ENCODE data around the gene FGF12.

FGF12 gene

DNA sequence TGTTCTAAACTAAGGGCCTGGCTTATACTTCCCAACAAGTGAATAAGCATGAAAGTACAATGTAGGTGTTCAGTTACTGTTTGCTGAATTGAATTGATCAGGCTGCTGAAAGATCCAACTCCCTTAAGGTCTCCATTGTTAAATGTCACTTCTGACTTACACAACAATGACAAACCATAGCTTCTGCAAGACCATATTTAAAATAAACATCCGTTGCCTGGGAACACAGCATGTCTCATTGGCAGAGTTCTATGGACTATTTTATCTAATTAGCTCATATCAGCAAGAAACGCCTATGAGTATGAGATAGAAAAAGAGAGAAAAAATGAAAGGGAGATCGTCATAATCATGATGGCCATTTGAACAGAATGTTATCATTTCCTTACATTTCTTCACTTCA is 605.4 kb downstream of the FGF12 start:
- H3K4me1 ChIP-seq (ENCODE audit: control insufficient read depth, insufficient read depth, low read length): no peaks in the 10 kb centered on the region
- H3K27me3 ChIP-seq (ENCODE audit: control insufficient read depth, insufficient read depth, low read length): no peaks in the 10 kb centered on the region
- H3K9me3 ChIP-seq (ENCODE audit: control insufficient read depth, insufficient read depth, low read length): no peaks in the 10 kb centered on the region
- H3K4me3 ChIP-seq (ENCODE audit: low read depth, low read length): no peak overlapping the region
- no peaks in the 10 kb centered on the region for H3K36me3 ChIP-seq (ENCODE audit: control insufficient read depth, insufficient read depth, low read length)
- H3K9ac ChIP-seq (ENCODE audit: low read depth, low read length): no peak overlapping the region

GRCh38 chr3:192108820-192109219 is 618.5 kb downstream of the FGF12 start:
- H3K4me1 ChIP-seq (ENCODE audit: control insufficient read depth, insufficient read depth, low read length): no peaks in the 10 kb centered on the region
- no peak overlapping the region for H3K9ac ChIP-seq (ENCODE audit: low read depth, low read length)
- no peaks in the 10 kb centered on the region for H3K9me3 ChIP-seq (ENCODE audit: control insufficient read depth, insufficient read depth, low read length)
- H3K27me3 ChIP-seq (ENCODE audit: control insufficient read depth, insufficient read depth, low read length): no peaks in the 10 kb centered on the region
- H3K4me3 ChIP-seq (ENCODE audit: low read depth, low read length): no peak overlapping the region
- no peaks in the 10 kb centered on the region for H3K36me3 ChIP-seq (ENCODE audit: control insufficient read depth, insufficient read depth, low read length)

GRCh38 chr3:192106543-192106942 is 620.8 kb downstream of the FGF12 start:
- Histone ChIP-seq H3K27me3 (ENCODE audit: control insufficient read depth, insufficient read depth, low read length) (no peaks in the 10 kb centered on the region), H3K9me3 (ENCODE audit: control insufficient read depth, insufficient read depth, low read length) (no peaks in the 10 kb centered on the region), H3K9ac (ENCODE audit: low read depth, low read length) (no peak overlapping the region), H3K4me1 (ENCODE audit: control insufficient read depth, insufficient read depth, low read length) (no peaks in the 10 kb centered on the region), H3K36me3 (ENCODE audit: control insufficient read depth, insufficient read depth, low read length) (no peaks in the 10 kb centered on the region), H3K4me3 (ENCODE audit: low read depth, low read length) (no peak overlapping the region)

DNA sequence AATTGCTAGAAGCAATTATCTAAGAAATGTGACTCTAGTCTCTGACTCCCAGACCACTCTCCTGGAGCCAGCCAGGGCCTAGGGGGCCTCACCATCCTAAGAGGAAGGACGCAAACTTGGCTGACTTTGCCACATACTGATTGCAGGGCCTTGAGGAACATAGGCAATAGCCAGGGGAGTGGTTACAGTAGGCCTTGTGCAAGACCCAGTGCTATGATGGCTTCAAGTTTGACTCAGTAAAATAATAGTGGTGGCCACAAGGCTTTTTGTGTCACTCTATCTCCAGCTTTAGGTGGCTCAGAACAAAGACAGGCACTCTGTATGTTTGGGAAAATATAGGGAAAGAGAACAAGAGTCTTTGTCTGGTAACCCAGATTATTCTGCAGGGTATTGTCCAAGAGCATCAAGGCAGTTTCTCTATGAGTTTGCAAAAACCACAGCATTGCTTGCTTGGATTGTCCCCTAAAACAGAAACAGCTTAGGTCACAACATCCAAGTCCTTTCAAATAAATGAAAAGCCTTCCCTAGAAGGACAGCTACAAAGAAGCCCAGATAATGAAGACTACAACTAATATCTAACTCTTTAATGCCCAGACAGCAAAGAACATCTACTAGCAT is 634.8 kb downstream of the FGF12 start:
- Histone ChIP-seq H3K36me3 (ENCODE audit: control insufficient read depth, insufficient read depth, low read length) (no peaks in the 10 kb centered on the region), H3K27me3 (ENCODE audit: control insufficient read depth, insufficient read depth, low read length) (no peaks in the 10 kb centered on the region), H3K4me1 (ENCODE audit: control insufficient read depth, insufficient read depth, low read length) (no peaks in the 10 kb centered on the region), H3K9ac (ENCODE audit: low read depth, low read length) (no peak overlapping the region), H3K9me3 (ENCODE audit: control insufficient read depth, insufficient read depth, low read length) (no peaks in the 10 kb centered on the region), H3K4me3 (ENCODE audit: low read depth, low read length) (no peak overlapping the region)

DNA sequence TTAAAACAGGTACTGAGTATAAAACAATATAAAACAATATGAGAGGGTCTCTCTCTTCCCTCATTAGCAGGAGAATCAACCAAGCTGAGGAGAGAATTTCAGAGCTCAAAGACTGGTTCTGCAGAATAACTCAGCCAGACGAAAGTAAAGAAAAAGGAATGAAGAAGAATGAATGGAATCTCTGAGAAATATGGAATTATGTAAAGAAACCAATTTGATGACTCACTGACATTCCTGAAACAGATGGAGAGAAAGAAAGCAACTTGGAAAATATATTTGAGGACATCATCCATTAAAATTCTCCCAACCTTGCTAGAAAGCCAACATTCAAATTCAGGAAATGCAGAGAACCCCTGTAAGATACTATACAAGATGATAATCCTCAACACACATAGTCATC is 635.5 kb downstream of the FGF12 start:
- no peak overlapping the region for H3K9ac ChIP-seq (ENCODE audit: low read depth, low read length)
- H3K27me3 ChIP-seq (ENCODE audit: control insufficient read depth, insufficient read depth, low read length): no peaks in the 10 kb centered on the region
- H3K4me3 ChIP-seq (ENCODE audit: low read depth, low read length): no peak overlapping the region
- H3K9me3 ChIP-seq (ENCODE audit: control insufficient read depth, insufficient read depth, low read length): no peaks in the 10 kb centered on the region
- no peaks in the 10 kb centered on the region for H3K36me3 ChIP-seq (ENCODE audit: control insufficient read depth, insufficient read depth, low read length)
- H3K4me1 ChIP-seq (ENCODE audit: control insufficient read depth, insufficient read depth, low read length): no peaks in the 10 kb centered on the region

GRCh38 chr3:192090586-192090985 is 636.8 kb downstream of the FGF12 start:
- Histone ChIP-seq H3K4me3 (ENCODE audit: low read depth, low read length) (no peak overlapping the region), H3K36me3 (ENCODE audit: control insufficient read depth, insufficient read depth, low read length) (no peaks in the 10 kb centered on the region)

More at GRCh38 chr3:192090586-192090985, 636.8 kb downstream of the FGF12 start:
- no peaks in the 10 kb centered on the region for H3K9me3 ChIP-seq (ENCODE audit: control insufficient read depth, insufficient read depth, low read length)
- H3K9ac ChIP-seq (ENCODE audit: low read depth, low read length): no peak overlapping the region
- H3K4me1 ChIP-seq (ENCODE audit: control insufficient read depth, insufficient read depth, low read length): no peaks in the 10 kb centered on the region
- H3K27me3 ChIP-seq (ENCODE audit: control insufficient read depth, insufficient read depth, low read length): no peaks in the 10 kb centered on the region
